ENCODE results near the gene MMP25. TPM values are rescaled to one million over a fixed set of nuclear protein-coding genes. Genes with fewer than 3 reads are reported as not detected.
A peak's percentile ranks its signal among the peaks of the same experiment; 100 is the strongest.

The MMP25 gene
- total RNA-seq, 1 experiment from 2014 or later: 0.80 TPM

- Histone ChIP-seq H3K36me3 (ENCODE audit: insufficient read depth, low read length, poor library complexity, severe bottlenecking) (no peaks in the 10 kb centered on the region), H3K27ac (ENCODE audit: low read depth, low read length, poor library complexity, severe bottlenecking) (no peak overlapping the region), H3K27me3 (replicated peaks; ENCODE audit: insufficient read depth, low read depth, low read length, poor library complexity) (peaks cover 68% of the 10 kb centered on the region), H3K4me1 (ENCODE audit: insufficient read depth, low read length, poor library complexity, severe bottlenecking) (no peaks in the 10 kb centered on the region), H3K9me3 (ENCODE audit: low read depth, low read length, poor library complexity, severe bottlenecking) (no peaks in the 10 kb centered on the region), H3K4me3 (ENCODE audit: low read depth, low read length, poor library complexity, severe bottlenecking) (no peak overlapping the region)
- TF ChIP-seq CTCF (conservative IDR thresholded peaks at IDR 0.05; ENCODE audit: low read depth, low read length): no peak
- peak; percentile 59 for TF ChIP-seq EZH2 (IDR thresholded peaks at IDR 0.05; ENCODE audit: borderline replicate concordance, low read depth, low read length, poor library complexity, severe bottlenecking)
- ChIA-PET POLR2A (ENCODE audit: low non-redundant PET) (no interaction called here), CTCF (interaction anchor here (0.6 kb wide), 1 partner anchor 20 kb away, joined by 9 read pairs; no protein-coding TSS in a partner anchor)
- intact Hi-C loops (cut with micrococcal nuclease; ENCODE audit: unreplicated experiment): no loop called here
- no peak for DNase-seq (ENCODE audit: low spot score)
- no TSS peak for BruUV-seq (replicated peaks)
Observed at GRCh38 chr16:3035972-3036725, 10.2 kb upstream of the MMP25 start.

GRCh38 chr16:3036726-3037315 lies 9.5 kb upstream of the MMP25 start, which contains the start of gene BICDL2:
Gene BICDL2 (minus strand): TSS chr16:3036944. CDS start chr16:3035496, 1,448 bp downstream.
- POLR2A ChIA-PET (ENCODE audit: low non-redundant PET): no interaction called here

GRCh38 chr16:3038256-3038655 lies 8.1 kb upstream of the MMP25 start:
- H3K4me3 ChIP-seq (ENCODE audit: low read depth, low read length, poor library complexity, severe bottlenecking): no peak overlapping the region
- POLR2A ChIA-PET (ENCODE audit: low non-redundant PET): no interaction called here
- TF ChIP-seq CTCF (conservative IDR thresholded peaks at IDR 0.05; ENCODE audit: low read depth, low read length) (no peak), EZH2 (IDR thresholded peaks at IDR 0.05; ENCODE audit: borderline replicate concordance, low read depth, low read length, poor library complexity, severe bottlenecking) (peak; percentile 8)

More at GRCh38 chr16:3036726-3037315, 9.5 kb upstream of the MMP25 start, which contains the start of gene BICDL2:
- Histone ChIP-seq H3K4me3 (ENCODE audit: low read depth, low read length, poor library complexity, severe bottlenecking) (no peak within 1 kb of the TSS), H3K9me3 (ENCODE audit: low read depth, low read length, poor library complexity, severe bottlenecking) (no peaks in the 10 kb centered on the region), H3K27me3 (replicated peaks; ENCODE audit: insufficient read depth, low read depth, low read length, poor library complexity) (peaks cover 68% of the 10 kb centered on the region), H3K27ac (ENCODE audit: low read depth, low read length, poor library complexity, severe bottlenecking) (no peak within 1 kb of the TSS), H3K36me3 (ENCODE audit: insufficient read depth, low read length, poor library complexity, severe bottlenecking) (no peaks in the 10 kb centered on the region), H3K4me1 (ENCODE audit: insufficient read depth, low read length, poor library complexity, severe bottlenecking) (no peaks in the 10 kb centered on the region)
- peak; percentile 91 for TF ChIP-seq EZH2 (IDR thresholded peaks at IDR 0.05; ENCODE audit: borderline replicate concordance, low read depth, low read length, poor library complexity, severe bottlenecking)
- no peak for TF ChIP-seq CTCF (conservative IDR thresholded peaks at IDR 0.05; ENCODE audit: low read depth, low read length)
- no peak for DNase-seq (ENCODE audit: low spot score)
- CTCF ChIA-PET: interaction anchor here (0.6 kb wide), 1 partner anchor 19 kb away, joined by 9 read pairs; no protein-coding TSS in a partner anchor
- intact Hi-C loops (cut with micrococcal nuclease; ENCODE audit: unreplicated experiment): no loop called here
- no TSS peak for BruUV-seq (replicated peaks)

More at GRCh38 chr16:3038256-3038655, 8.1 kb upstream of the MMP25 start:
- intact Hi-C loops (cut with micrococcal nuclease; ENCODE audit: unreplicated experiment): no loop called here
- CTCF ChIA-PET: no interaction called here
- no peaks in the 10 kb centered on the region for H3K36me3 ChIP-seq (ENCODE audit: insufficient read depth, low read length, poor library complexity, severe bottlenecking)
- H3K4me1 ChIP-seq (ENCODE audit: insufficient read depth, low read length, poor library complexity, severe bottlenecking): no peaks in the 10 kb centered on the region
- peaks cover 56% of the 10 kb centered on the region for H3K27me3 ChIP-seq (replicated peaks; ENCODE audit: insufficient read depth, low read depth, low read length, poor library complexity)
- H3K9me3 ChIP-seq (ENCODE audit: low read depth, low read length, poor library complexity, severe bottlenecking): no peaks in the 10 kb centered on the region
- no peak overlapping the region for H3K27ac ChIP-seq (ENCODE audit: low read depth, low read length, poor library complexity, severe bottlenecking)
- DNase-seq (ENCODE audit: low spot score): no peak
- no TSS peak for BruUV-seq (replicated peaks)

Data from A673 (cell line).